SK-N-SH (cell line): Measurements from ENCODE around the gene RBBP4.

Source experiments
- CTCF ChIP-seq: fragments of 200-600 bp; sonication (generic); IDR thresholded peaks from 2 replicates; pipeline ENCODE4 v1.6.1; 2017; ENCODE audit warnings: antibody characterized with exemption, mild to moderate bottlenecking, moderate library complexity
- EP300 ChIP-seq, 2 experiments: IDR thresholded peaks; 2 replicates each; pipeline versions ENCODE4 v1.4.0 to v1.6.1; 2012; ENCODE audit warnings: borderline replicate concordance in 1 of 2, low read depth in 1 of 2, low read length in 1 of 2
- FOXJ3 ChIP-seq: sonication (generic); formaldehyde crosslinking; IDR thresholded peaks from 2 replicates; pipeline ENCODE4 v1.5.1; 2020; ENCODE audit warnings: mild to moderate bottlenecking, missing genetic modification reagents
- RXRA ChIP-seq: IDR thresholded peaks from 2 replicates; pipeline ENCODE4 v1.4.0; 2012; ENCODE audit warnings: low read depth, mild to moderate bottlenecking, borderline replicate concordance
- TF ChIP-seq, protein P1 (sequence below): IDR thresholded peaks from 2 replicates; pipeline ENCODE4 v1.4.0; 2012; ENCODE audit warnings: low read depth, borderline replicate concordance

DNA sequence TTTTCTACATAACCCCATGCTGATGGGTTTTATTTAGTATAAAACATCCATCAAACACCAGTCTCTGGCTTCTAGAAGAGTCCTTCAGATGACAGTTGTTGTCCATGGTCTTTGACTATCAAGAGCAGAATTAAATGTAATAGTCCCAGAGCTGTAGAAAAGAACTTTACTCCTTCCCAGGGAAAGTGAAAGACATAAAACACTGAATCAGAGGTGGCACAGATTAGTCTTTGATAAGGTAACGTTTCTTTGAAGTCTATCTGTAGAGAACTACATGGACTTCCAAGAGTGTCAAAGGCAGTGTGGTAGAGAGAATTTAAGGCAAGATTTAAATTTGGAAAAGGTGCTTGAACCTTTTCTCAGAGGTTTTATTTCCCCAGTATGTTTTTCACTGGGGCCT lies 29.6 kb downstream of the RBBP4 start:
- no peak for TF ChIP-seq CTCF
- TF ChIP-seq FOXJ3: no peak
- no peak for TF ChIP-seq EP300 (IDR thresholded peaks at IDR 0.05; ENCODE audit: borderline replicate concordance in 1 of 2, low read depth in 1 of 2, low read length in 1 of 2)
- TF ChIP-seq RXRA: no peak
- TF ChIP-seq, protein P1, sequence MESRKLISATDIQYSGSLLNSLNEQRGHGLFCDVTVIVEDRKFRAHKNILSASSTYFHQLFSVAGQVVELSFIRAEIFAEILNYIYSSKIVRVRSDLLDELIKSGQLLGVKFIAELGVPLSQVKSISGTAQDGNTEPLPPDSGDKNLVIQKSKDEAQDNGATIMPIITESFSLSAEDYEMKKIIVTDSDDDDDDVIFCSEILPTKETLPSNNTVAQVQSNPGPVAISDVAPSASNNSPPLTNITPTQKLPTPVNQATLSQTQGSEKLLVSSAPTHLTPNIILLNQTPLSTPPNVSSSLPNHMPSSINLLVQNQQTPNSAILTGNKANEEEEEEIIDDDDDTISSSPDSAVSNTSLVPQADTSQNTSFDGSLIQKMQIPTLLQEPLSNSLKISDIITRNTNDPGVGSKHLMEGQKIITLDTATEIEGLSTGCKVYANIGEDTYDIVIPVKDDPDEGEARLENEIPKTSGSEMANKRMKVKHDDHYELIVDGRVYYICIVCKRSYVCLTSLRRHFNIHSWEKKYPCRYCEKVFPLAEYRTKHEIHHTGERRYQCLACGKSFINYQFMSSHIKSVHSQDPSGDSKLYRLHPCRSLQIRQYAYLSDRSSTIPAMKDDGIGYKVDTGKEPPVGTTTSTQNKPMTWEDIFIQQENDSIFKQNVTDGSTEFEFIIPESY: no peak
